Mesothelial cell of epicardium (in vitro differentiated cells): ENCODE measurements around the gene KCNJ5. TPM values are rescaled to one million over a fixed set of nuclear protein-coding genes. Genes with fewer than 3 reads are reported as not detected.
A peak's percentile ranks its signal among the peaks of the same experiment; 100 is the strongest.

ENCODE experiments used
- DNase-seq, 2 experiments: peaks; one replicate each; pipeline ENCODE4 v3.0.0; 2021; ENCODE audit warnings: low spot score in 2 of 2; ENCODE audit not compliant: unreplicated experiment in 2 of 2
- H3K27ac Mint-ChIP-seq: 2 replicates; pipeline ENCODE4 v1.8.0; 2021; ENCODE audit warnings: mixed read lengths
- H3K27me3 Mint-ChIP-seq: 2 replicates; pipeline ENCODE4 v1.8.0; 2021; ENCODE audit warnings: low read depth, mixed read lengths
- H3K36me3 Mint-ChIP-seq: 2 replicates; pipeline ENCODE4 v1.8.0; 2021; ENCODE audit warnings: mixed read lengths
- H3K4me1 Mint-ChIP-seq: 2 replicates; pipeline ENCODE4 v1.8.0; 2021; ENCODE audit warnings: mixed read lengths
- H3K4me3 Mint-ChIP-seq: 2 replicates; pipeline ENCODE4 v1.8.0; 2021; ENCODE audit warnings: mild to moderate bottlenecking, moderate library complexity, mixed read lengths
- H3K9me3 Mint-ChIP-seq: 2 replicates; pipeline ENCODE4 v1.8.0; 2021; ENCODE audit warnings: mixed read lengths
- CTCF ChIP-seq: fragments of 200-600 bp; sonication (generic); IDR thresholded peaks from one replicate; pipeline ENCODE4 v1.5.0; 2021; ENCODE audit warnings: antibody characterized with exemption; ENCODE audit not compliant: unreplicated experiment
- total RNA-seq: library from RNA; stranded (reverse); gene quantifications from 3 replicates; pipeline ENCODE4 v1.2.1, GENCODE V29; 2021

KCNJ5 gene
- 0.09 to 0.23 TPM (median 0.11 TPM) in 3 replicates for total RNA-seq

GRCh38 chr11:128890543-128891368 is at the start of gene KCNJ5:
Gene KCNJ5, plus strand, starts transcription at chr11:128891356. Its CDS starts 19,918 bp downstream, at chr11:128911274.
- H3K9me3 Mint-ChIP-seq, result no peaks in the 10 kb centered on the region
- peak within 1 kb of the TSS; percentile 74 for H3K4me3 Mint-ChIP-seq
- no peaks in the 10 kb centered on the region for H3K36me3 Mint-ChIP-seq
- peaks cover 32% of the 10 kb centered on the region for H3K4me1 Mint-ChIP-seq
- peaks cover 45% of the 10 kb centered on the region for H3K27me3 Mint-ChIP-seq
- DNase-seq, result peak in 1 of 2 experiments; percentile 66
- peak within 1 kb of the TSS; percentile 66 for H3K27ac Mint-ChIP-seq
- TF ChIP-seq CTCF, result no peak

GRCh38 chr11:128841461-128842072 is 49.6 kb upstream of the KCNJ5 start:
- H3K27me3 Mint-ChIP-seq, result peaks cover 16% of the 10 kb centered on the region
- H3K4me1 Mint-ChIP-seq, result no peaks in the 10 kb centered on the region
- TF ChIP-seq CTCF, result no peak
- H3K27ac Mint-ChIP-seq, result no peak overlapping the region
- no peaks in the 10 kb centered on the region for H3K9me3 Mint-ChIP-seq
- DNase-seq, result no peak
- H3K36me3 Mint-ChIP-seq, result no peaks in the 10 kb centered on the region
- no peak overlapping the region for H3K4me3 Mint-ChIP-seq

GRCh38 chr11:128843198-128843785 is 47.9 kb upstream of the KCNJ5 start:
- DNase-seq, result no peak
- H3K4me1 Mint-ChIP-seq, result no peaks in the 10 kb centered on the region
- peaks cover 18% of the 10 kb centered on the region for H3K27me3 Mint-ChIP-seq
- no peak overlapping the region for H3K27ac Mint-ChIP-seq
- H3K4me3 Mint-ChIP-seq, result no peak overlapping the region
- H3K9me3 Mint-ChIP-seq, result no peaks in the 10 kb centered on the region
- no peaks in the 10 kb centered on the region for H3K36me3 Mint-ChIP-seq
- no peak for TF ChIP-seq CTCF

- Mint-ChIP-seq H3K27me3 (peaks cover 16% of the 10 kb centered on the region), H3K9me3 (no peaks in the 10 kb centered on the region), H3K4me1 (no peaks in the 10 kb centered on the region), H3K4me3 (no peak overlapping the region), H3K36me3 (no peaks in the 10 kb centered on the region), H3K27ac (no peak overlapping the region)
- no peak for DNase-seq
- TF ChIP-seq CTCF, result no peak
Measured at GRCh38 chr11:128845334-128845780, 45.8 kb upstream of the KCNJ5 start.

GRCh38 chr11:128846985-128847384 is 44.2 kb upstream of the KCNJ5 start:
- Mint-ChIP-seq H3K27me3 (peaks cover 16% of the 10 kb centered on the region), H3K36me3 (no peaks in the 10 kb centered on the region), H3K4me1 (no peaks in the 10 kb centered on the region), H3K9me3 (no peaks in the 10 kb centered on the region), H3K4me3 (no peak overlapping the region), H3K27ac (no peak overlapping the region)
- DNase-seq, result no peak
- TF ChIP-seq CTCF, result no peak
